ENCODE measurements around the gene SLC6A17.

SLC6A17 gene

GRCh38 chr1:110223127-110223526 is 72.8 kb downstream of the SLC6A17 start:
- TF ChIP-seq EGR1 (IDR thresholded peaks at IDR 0.05) (no peak), RAD21 (IDR thresholded peaks at IDR 0.05; ENCODE audit: low read depth) (no peak), ZBTB7A (IDR thresholded peaks at IDR 0.05; ENCODE audit: low read depth) (no peak), USF1 (IDR thresholded peaks at IDR 0.05) (no peak), FOXM1 (IDR thresholded peaks at IDR 0.05; ENCODE audit: borderline replicate concordance, low read depth) (no peak), CEBPB (IDR thresholded peaks at IDR 0.05) (no peak), NFIC (IDR thresholded peaks at IDR 0.05) (no peak)
- TF ChIP-seq, protein P1, sequence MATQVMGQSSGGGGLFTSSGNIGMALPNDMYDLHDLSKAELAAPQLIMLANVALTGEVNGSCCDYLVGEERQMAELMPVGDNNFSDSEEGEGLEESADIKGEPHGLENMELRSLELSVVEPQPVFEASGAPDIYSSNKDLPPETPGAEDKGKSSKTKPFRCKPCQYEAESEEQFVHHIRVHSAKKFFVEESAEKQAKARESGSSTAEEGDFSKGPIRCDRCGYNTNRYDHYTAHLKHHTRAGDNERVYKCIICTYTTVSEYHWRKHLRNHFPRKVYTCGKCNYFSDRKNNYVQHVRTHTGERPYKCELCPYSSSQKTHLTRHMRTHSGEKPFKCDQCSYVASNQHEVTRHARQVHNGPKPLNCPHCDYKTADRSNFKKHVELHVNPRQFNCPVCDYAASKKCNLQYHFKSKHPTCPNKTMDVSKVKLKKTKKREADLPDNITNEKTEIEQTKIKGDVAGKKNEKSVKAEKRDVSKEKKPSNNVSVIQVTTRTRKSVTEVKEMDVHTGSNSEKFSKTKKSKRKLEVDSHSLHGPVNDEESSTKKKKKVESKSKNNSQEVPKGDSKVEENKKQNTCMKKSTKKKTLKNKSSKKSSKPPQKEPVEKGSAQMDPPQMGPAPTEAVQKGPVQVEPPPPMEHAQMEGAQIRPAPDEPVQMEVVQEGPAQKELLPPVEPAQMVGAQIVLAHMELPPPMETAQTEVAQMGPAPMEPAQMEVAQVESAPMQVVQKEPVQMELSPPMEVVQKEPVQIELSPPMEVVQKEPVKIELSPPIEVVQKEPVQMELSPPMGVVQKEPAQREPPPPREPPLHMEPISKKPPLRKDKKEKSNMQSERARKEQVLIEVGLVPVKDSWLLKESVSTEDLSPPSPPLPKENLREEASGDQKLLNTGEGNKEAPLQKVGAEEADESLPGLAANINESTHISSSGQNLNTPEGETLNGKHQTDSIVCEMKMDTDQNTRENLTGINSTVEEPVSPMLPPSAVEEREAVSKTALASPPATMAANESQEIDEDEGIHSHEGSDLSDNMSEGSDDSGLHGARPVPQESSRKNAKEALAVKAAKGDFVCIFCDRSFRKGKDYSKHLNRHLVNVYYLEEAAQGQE (IDR thresholded peaks at IDR 0.05; ENCODE audit: low read depth), result no peak

- TF ChIP-seq YY1 (IDR thresholded peaks at IDR 0.05; ENCODE audit: low read depth) (no peak), EP300 (IDR thresholded peaks at IDR 0.05; ENCODE audit: borderline replicate concordance) (no peak), MAX (IDR thresholded peaks at IDR 0.05) (no peak), CEBPB (IDR thresholded peaks at IDR 0.05) (no peak), TAF1 (IDR thresholded peaks at IDR 0.05; ENCODE audit: low read depth) (no peak), USF1 (IDR thresholded peaks at IDR 0.05) (no peak), FOXM1 (IDR thresholded peaks at IDR 0.05; ENCODE audit: borderline replicate concordance, low read depth) (no peak), ZBTB7A (IDR thresholded peaks at IDR 0.05; ENCODE audit: low read depth) (no peak), NFIC (IDR thresholded peaks at IDR 0.05) (no peak), TCF12 (IDR thresholded peaks at IDR 0.05; ENCODE audit: low read depth) (no peak), RAD21 (IDR thresholded peaks at IDR 0.05; ENCODE audit: low read depth) (no peak), TEAD4 (IDR thresholded peaks at IDR 0.05) (no peak), CREB1 (IDR thresholded peaks at IDR 0.05; ENCODE audit: low read depth) (no peak), EGR1 (IDR thresholded peaks at IDR 0.05) (no peak)
- TF ChIP-seq, protein P1 (IDR thresholded peaks at IDR 0.05; ENCODE audit: low read depth), result no peak
Observed at GRCh38 chr1:110223581-110223980, 73.3 kb downstream of the SLC6A17 start.

GRCh38 chr1:110224240-110224995 is 74.1 kb downstream of the SLC6A17 start:
- peak; percentile 85 for TF ChIP-seq TEAD4 (IDR thresholded peaks at IDR 0.05)
- TF ChIP-seq CREB1 (IDR thresholded peaks at IDR 0.05; ENCODE audit: low read depth), result no peak

- TF ChIP-seq, protein P1 (IDR thresholded peaks at IDR 0.05; ENCODE audit: low read depth), result no peak
- TF ChIP-seq TEAD4 (IDR thresholded peaks at IDR 0.05) (no peak), RAD21 (IDR thresholded peaks at IDR 0.05; ENCODE audit: low read depth) (no peak), TCF12 (IDR thresholded peaks at IDR 0.05; ENCODE audit: low read depth) (no peak), TAF1 (IDR thresholded peaks at IDR 0.05; ENCODE audit: low read depth) (no peak), CEBPB (IDR thresholded peaks at IDR 0.05) (no peak), FOXM1 (IDR thresholded peaks at IDR 0.05; ENCODE audit: borderline replicate concordance, low read depth) (no peak), EGR1 (IDR thresholded peaks at IDR 0.05) (no peak), MAX (IDR thresholded peaks at IDR 0.05) (no peak), NFIC (IDR thresholded peaks at IDR 0.05) (no peak), YY1 (IDR thresholded peaks at IDR 0.05; ENCODE audit: low read depth) (no peak), CREB1 (IDR thresholded peaks at IDR 0.05; ENCODE audit: low read depth) (no peak), ZBTB7A (IDR thresholded peaks at IDR 0.05; ENCODE audit: low read depth) (no peak), USF1 (IDR thresholded peaks at IDR 0.05) (no peak), EP300 (IDR thresholded peaks at IDR 0.05; ENCODE audit: borderline replicate concordance) (no peak)
Observed at GRCh38 chr1:110225212-110225611, 74.9 kb downstream of the SLC6A17 start.

All from Ishikawa (cell line).